IPS DF 4.7 (cell line): ENCODE measurements around the gene USF3.

Experiments
- DNase-seq: peaks from one replicate; pipeline ENCODE4 v3.0.0-alpha.2; 2013; ENCODE audit warnings: low spot score; ENCODE audit errors: extremely low read depth

Gene USF3

DNA sequence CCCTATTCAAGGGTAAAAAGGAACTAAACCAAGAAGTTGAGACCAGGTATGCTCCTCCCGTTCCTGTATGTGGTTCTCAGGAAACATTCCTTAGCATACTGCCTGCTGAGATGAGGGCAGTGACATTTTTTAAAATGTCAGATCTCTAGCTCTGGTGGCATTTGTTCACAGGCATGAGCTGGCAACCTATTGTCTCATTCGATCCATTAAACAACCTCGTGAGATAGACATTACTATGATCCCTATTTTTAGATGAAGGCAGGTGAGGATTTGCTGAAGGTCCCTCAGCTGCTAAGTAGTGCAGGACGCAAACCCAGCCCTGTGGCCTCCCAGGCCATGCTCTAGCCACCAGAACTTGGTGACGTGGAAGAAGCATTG lies 89.2 kb downstream of the USF3 start:
- no peak for DNase-seq

GRCh38 chr3:113606539-113607218 lies 89.8 kb downstream of the USF3 start:
- DNase-seq: no peak

- DNase-seq: no peak
These were observed 93.6 kb downstream of the USF3 start for GRCh38 chr3:113602836-113603235.

DNA sequence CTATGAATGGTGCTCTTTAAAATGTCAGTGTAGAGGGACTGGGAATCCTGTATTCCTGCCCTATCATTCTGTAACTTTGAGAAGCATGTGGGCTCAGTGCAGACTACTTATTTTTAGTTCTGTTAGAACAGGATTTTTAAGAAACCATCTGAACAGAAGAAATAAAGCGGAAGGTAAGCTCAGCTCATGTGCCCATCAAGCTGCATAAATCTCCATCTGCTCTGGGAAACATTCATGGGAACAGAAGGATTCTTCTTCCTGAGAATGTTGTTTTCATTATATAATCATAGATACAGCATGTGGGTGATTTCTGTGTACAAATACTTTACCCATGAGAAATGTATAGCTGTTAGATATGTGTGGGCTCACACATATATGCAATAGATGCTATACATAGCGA lies 94.2 kb downstream of the USF3 start:
- DNase-seq: no peak

- DNase-seq: no peak
These were observed 95.2 kb downstream of the USF3 start for GRCh38 chr3:113601240-113601639.

- DNase-seq: no peak
These were observed 95.8 kb downstream of the USF3 start for GRCh38 chr3:113600418-113601182.
